HG03442 (cell line): ENCODE data around the gene E4F1.
A peak's percentile ranks its signal among the peaks of the same experiment; 100 is the strongest.

Source experiments
- ATAC-seq: cut with Tn5 transposase; IDR thresholded peaks from one replicate; pipeline ENCODE4 v1.9.1; 2021; ENCODE audit warnings: mild to moderate bottlenecking, moderate library complexity; ENCODE audit not compliant: unreplicated experiment

E4F1 gene

DNA sequence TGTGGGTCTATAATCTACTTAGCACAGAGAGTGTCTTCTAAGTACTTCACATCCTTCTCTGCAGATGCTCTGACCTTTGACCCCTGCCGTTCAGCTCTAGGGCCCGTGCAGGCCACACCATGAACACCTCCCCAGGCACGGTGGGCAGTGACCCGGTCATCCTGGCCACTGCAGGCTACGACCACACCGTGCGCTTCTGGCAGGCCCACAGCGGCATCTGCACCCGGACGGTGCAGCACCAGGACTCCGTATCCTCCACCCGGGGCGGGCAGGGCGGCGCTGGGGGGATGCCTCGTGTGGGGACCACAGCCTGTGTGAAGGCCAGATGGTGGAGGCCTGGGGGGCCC lies 17.5 kb upstream of the E4F1 start:
- no peak for ATAC-seq

DNA sequence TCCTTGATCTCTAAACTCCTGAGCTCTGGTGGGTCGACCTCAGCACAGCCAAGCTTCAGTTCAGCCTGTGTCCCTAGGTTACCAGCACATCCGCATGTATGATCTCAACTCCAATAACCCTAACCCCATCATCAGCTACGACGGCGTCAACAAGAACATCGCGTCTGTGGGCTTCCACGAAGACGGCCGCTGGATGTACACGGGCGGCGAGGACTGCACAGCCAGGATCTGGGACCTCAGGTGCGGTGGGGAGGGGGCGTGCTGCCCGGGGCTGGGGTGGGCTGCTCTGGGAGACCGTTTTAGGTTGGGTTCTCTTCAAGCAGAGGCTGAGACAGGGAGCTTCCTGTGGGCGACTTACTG lies 17.0 kb upstream of the E4F1 start:
- ATAC-seq, result no peak

GRCh38 chr16:2206780-2207433 lies 16.5 kb upstream of the E4F1 start:
- ATAC-seq, result no peak

- no peak for ATAC-seq
Measured at GRCh38 chr16:2207872-2208271, 15.5 kb upstream of the E4F1 start.

DNA sequence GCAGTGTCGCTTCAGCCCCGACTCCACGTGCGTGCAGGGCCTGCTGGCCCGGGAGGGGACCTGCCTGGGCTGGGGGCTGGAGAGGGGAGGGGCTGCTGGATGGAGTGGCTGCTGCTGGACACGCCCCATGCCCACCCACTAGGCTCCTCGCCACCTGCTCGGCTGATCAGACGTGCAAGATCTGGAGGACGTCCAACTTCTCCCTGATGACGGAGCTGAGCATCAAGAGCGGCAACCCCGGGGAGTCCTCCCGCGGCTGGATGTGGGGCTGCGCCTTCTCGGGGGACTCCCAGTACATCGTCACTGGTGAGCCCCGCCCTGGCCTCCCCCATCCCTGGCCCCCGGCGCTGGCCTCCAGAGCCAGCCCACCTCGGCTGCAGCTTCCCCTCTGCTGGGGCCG lies 15.1 kb upstream of the E4F1 start:
- ATAC-seq, result no peak

DNA sequence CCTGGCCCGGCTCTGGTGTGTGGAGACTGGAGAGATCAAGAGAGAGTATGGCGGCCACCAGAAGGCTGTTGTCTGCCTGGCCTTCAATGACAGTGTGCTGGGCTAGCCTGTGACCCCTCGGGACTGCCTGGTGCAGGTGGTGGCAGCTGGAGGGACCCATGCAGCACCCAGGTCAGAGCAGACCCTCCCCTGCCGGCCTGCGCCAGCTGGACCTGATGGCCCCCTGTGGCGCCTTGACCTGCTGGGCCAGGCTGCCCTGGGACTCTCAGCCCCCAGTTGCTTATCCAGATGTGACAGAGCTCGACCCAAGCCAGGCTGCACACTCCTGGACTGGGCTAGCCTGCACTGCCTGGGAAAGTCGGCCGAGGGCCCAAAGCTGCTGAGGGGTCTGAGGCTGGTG lies 14.6 kb upstream of the E4F1 start:
- ATAC-seq, result no peak

DNA sequence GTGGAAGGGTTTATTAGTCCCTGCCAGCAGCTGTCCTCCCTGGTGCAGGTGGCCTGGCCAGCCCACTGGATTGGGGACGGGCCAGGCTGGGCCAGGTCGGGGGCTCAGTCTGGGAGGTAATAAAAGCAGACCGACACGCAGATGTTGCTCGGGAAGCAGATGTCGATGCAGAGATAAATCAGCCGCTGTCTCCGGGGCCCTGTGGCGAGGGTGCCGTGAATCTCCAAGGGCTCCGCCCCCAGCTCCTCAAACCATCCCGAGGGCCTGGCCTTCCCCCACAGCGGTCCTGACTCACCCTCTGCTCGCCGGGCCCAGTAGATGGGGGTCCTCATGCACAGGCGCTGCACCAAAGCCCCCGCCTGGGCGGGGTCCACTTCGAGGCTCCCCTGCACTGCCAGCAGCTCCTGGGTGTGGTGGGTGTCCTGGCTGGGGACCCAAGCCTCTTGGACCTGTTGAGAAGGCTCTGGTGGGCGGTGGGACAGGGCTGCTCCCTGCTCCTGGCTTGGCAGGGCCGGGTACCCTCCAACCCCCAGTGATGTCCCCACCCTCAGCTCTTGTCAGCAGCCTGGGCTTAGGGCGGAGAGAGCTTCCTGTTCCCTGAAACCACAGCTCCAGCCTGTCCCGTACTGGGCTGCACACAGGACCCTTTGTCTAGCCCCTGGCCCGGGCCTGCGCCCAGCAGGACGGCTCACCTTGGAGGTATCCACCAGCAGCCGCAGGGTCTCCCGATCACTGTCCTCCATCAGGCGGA lies 14.0 kb upstream of the E4F1 start:
- ATAC-seq, result no peak

- no peak for ATAC-seq
Measured at GRCh38 chr16:2210009-2210332, 13.4 kb upstream of the E4F1 start.

- no peak for ATAC-seq
Measured at GRCh38 chr16:2210386-2211365, 12.7 kb upstream of the E4F1 start, which contains the start of gene BRICD5. BRICD5 (minus strand) TSS chr16:2210863; CDS start chr16:2210833, 30 bp downstream.

GRCh38 chr16:2211923-2212347 lies 11.5 kb upstream of the E4F1 start:
- ATAC-seq, result no peak

GRCh38 chr16:2212362-2213324 lies 10.7 kb upstream of the E4F1 start:
- no peak for ATAC-seq

- peak; percentile 17 for ATAC-seq
Measured at GRCh38 chr16:2213817-2214718, 9.3 kb upstream of the E4F1 start.

DNA sequence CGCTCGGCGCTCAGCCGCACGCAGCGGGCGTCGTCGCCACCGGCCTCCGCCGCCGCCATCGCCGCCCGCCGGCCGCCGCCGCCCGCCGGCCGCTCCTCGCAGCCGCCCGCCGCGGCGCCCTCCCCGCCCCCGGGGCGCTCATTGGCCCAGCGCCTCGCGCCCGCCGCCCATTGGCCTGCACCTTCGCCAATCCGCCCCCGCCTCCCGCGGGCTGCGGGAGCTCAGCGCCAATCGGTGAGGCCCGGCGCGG lies 8.7 kb upstream of the E4F1 start, which contains the start of gene PGP:
Gene PGP (minus strand): TSS at position 122 of the 250 bp plus-strand sequence. CDS start 63 bp downstream, at position 59.
- peak; percentile 82 for ATAC-seq

GRCh38 chr16:2216330-2216729 lies 7.1 kb upstream of the E4F1 start:
- no peak for ATAC-seq

GRCh38 chr16:2223942-2224486 lies 623 bp downstream of the E4F1 start:
- ATAC-seq, result peak; percentile 10

GRCh38 chr16:2226245-2226793 lies 2.9 kb downstream of the E4F1 start:
- no peak for ATAC-seq

DNA sequence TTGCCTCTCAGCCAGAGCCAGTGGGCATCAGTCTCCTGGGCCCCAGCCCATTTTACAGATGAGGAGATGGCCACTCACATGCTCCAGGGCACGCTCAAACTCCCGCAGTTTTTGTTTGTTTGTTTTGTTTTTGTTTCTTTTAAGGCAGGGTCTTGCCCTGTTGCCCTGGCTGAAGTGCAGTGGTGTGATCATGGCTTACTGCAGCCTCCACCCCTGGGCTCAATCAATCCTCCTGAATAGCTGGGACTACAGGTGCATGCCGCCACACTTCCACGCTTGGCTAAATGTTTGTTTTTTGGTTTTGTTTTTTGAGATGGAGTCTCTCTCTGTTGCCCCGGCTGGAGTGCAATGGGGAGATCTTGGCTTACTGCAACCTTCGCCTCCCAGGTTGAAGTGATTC lies 3.5 kb downstream of the E4F1 start:
- ATAC-seq, result no peak

- ATAC-seq, result no peak
Measured at GRCh38 chr16:2228161-2228824, 4.9 kb downstream of the E4F1 start.

GRCh38 chr16:2229091-2229490 lies 5.7 kb downstream of the E4F1 start:
- no peak for ATAC-seq
